ENCODE measurements around the gene TIMM9. TPM values are rescaled to one million over a fixed set of nuclear protein-coding genes. Genes with fewer than 3 reads are reported as not detected.

The TIMM9 gene
- total RNA-seq, 4 donors from 2014 or later: 46.2 to 110 (median 86.8) TPM

DNA sequence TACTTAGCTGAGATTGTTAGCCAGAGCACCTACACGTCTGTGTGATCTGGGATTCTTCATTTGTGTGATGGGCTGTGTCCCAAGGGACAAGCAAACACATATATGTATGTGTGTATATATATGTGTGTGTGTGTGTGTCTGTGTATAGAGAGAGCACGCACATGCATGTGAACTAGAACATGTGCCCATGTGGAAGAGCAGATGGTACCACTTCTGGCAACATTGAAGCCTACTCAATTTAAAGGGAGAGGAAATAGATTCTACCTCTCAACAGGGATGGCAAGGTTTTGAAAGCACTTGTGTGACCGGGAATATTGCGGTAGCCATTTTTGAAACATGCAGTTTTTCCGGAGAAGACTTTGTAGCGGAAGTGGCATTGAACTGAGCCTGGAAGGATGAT is 30.2 kb downstream of the TIMM9 start:
- H3K27me3 ChIP-seq: no peaks in the 10 kb centered on the region
- ATAC-seq (no peak), DNase-seq (no peak)
- H3K4me1 ChIP-seq: peaks cover 0 to 4% of the 10 kb centered on the region in 2 donors
- no peak overlapping the region for H3K4me3 ChIP-seq
- H3K9me3 ChIP-seq: no peaks in the 10 kb centered on the region
- no peak overlapping the region for H3K27ac ChIP-seq
- TF ChIP-seq CTCF (IDR thresholded peaks at IDR 0.05 in 4 of 5, conservative IDR thresholded peaks at IDR 0.05 in 1 of 5) (no peak), POLR2A (IDR thresholded peaks at IDR 0.05) (no peak)
- in situ Hi-C loops (cut with MboI; ENCODE audit: low sequenced_read_pairs in 4 of 4): loop anchor here in 2 of 4 donors (10.0 to 25.0 kb wide), 2 partner anchors 285 to 292 kb away; no protein-coding TSS in a partner anchor
- intact Hi-C loops (cut with DNase I; ENCODE audit: low total_unique reads): loop anchor here (10.0 kb wide), 1 partner anchor 292 kb away; no protein-coding TSS in a partner anchor
- no peaks in the 10 kb centered on the region for H3K36me3 ChIP-seq

GRCh38 chr14:58395812-58396788 is 31.2 kb downstream of the TIMM9 start, which contains the start of gene TOMM20L:
TOMM20L (plus strand) TSS chr14:58395930; CDS start chr14:58395958, 28 bp downstream.
- Histone ChIP-seq H3K27ac (peak within 1 kb of the TSS; percentile 43 to 63 (median 52)), H3K27me3 (no peaks in the 10 kb centered on the region), H3K9me3 (no peaks in the 10 kb centered on the region), H3K4me3 (peak within 1 kb of the TSS; percentile 52 to 68 (median 57)), H3K4me1 (peaks cover 0 to 4% of the 10 kb centered on the region in 2 donors), H3K36me3 (no peaks in the 10 kb centered on the region)
- intact Hi-C loops (cut with DNase I; ENCODE audit: low total_unique reads) (loop anchor here (10.0 kb wide), 1 partner anchor 291 kb away; no protein-coding TSS in a partner anchor), in situ Hi-C loops (cut with MboI; ENCODE audit: low sequenced_read_pairs in 4 of 4) (loop anchor here in 2 of 4 donors (10.0 to 25.0 kb wide), 2 partner anchors 284 to 291 kb away; no protein-coding TSS in a partner anchor)
- ATAC-seq (peak; percentile 84 to 88), DNase-seq (peak; percentile 6 to 30)
- no peak for TF ChIP-seq POLR2A (IDR thresholded peaks at IDR 0.05)
- peak; percentile 58 to 91 (median 74) for TF ChIP-seq CTCF (IDR thresholded peaks at IDR 0.05 in 4 of 5, conservative IDR thresholded peaks at IDR 0.05 in 1 of 5)

DNA sequence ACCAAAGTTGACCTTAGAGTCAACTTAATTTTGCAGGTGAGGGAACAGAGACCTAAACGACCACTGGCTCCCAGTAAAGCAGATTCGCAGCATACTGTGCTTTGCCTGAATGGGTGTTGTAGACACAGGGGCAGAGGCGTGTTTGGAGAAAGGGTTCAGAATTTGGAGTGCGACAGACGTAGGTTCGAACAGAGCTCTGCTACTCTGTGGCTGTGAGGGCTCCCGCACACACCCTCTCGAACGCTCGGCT is 31.8 kb downstream of the TIMM9 start:
- Histone ChIP-seq H3K27me3 (no peaks in the 10 kb centered on the region), H3K9me3 (no peaks in the 10 kb centered on the region), H3K36me3 (no peaks in the 10 kb centered on the region), H3K4me1 (peaks cover 0 to 4% of the 10 kb centered on the region in 2 donors), H3K27ac (peak overlapping the region in 3 of 4 donors; percentile 44 to 63 (median 60)), H3K4me3 (peak overlapping the region; percentile 52 to 68 (median 57))
- ATAC-seq: peak; percentile 24 to 42
- no peak for DNase-seq
- TF ChIP-seq POLR2A (IDR thresholded peaks at IDR 0.05) (no peak), CTCF (IDR thresholded peaks at IDR 0.05 in 4 of 5, conservative IDR thresholded peaks at IDR 0.05 in 1 of 5) (no peak)
- intact Hi-C loops (cut with DNase I; ENCODE audit: low total_unique reads) (loop anchor here (10.0 kb wide), 1 partner anchor 291 kb away; no protein-coding TSS in a partner anchor), in situ Hi-C loops (cut with MboI; ENCODE audit: low sequenced_read_pairs in 4 of 4) (loop anchor here in 2 of 4 donors (10.0 to 25.0 kb wide), 2 partner anchors 283 to 291 kb away; no protein-coding TSS in a partner anchor)

- ATAC-seq (no peak), DNase-seq (no peak)
- Histone ChIP-seq H3K4me3 (no peak overlapping the region), H3K27me3 (no peaks in the 10 kb centered on the region), H3K4me1 (peaks cover 0 to 4% of the 10 kb centered on the region in 2 donors), H3K27ac (no peak overlapping the region), H3K36me3 (no peaks in the 10 kb centered on the region), H3K9me3 (no peaks in the 10 kb centered on the region)
- in situ Hi-C loops (cut with MboI; ENCODE audit: low sequenced_read_pairs in 4 of 4): loop anchor here in 2 of 4 donors (10.0 to 25.0 kb wide), 2 partner anchors 279 to 286 kb away; no protein-coding TSS in a partner anchor
- intact Hi-C loops (cut with DNase I; ENCODE audit: low total_unique reads): loop anchor here (10.0 kb wide), 1 partner anchor 286 kb away; no protein-coding TSS in a partner anchor
- TF ChIP-seq POLR2A (IDR thresholded peaks at IDR 0.05) (no peak), CTCF (IDR thresholded peaks at IDR 0.05 in 4 of 5, conservative IDR thresholded peaks at IDR 0.05 in 1 of 5) (no peak)
Measured at GRCh38 chr14:58390830-58391229, 36.5 kb downstream of the TIMM9 start.

All from gastrocnemius medialis (tissue), 4 donors.